Activated CD4-positive, CD25-positive, alpha-beta regulatory T cell treated with anti-CD3 and anti-CD28 coated beads, Interleukin-2, amount 50 U/mL, for 72 hours (primary cell): ENCODE measurements around the gene ST6GAL1.
"Not testable (repeated sequence)": the region's sequence is repeated elsewhere in the genome, so short reads cannot be mapped to it uniquely, and the experiment has no call there.

Source experiments
- DNase-seq: peaks from one replicate; pipeline ENCODE4 v3.0.0; 2021

ST6GAL1 gene

DNA sequence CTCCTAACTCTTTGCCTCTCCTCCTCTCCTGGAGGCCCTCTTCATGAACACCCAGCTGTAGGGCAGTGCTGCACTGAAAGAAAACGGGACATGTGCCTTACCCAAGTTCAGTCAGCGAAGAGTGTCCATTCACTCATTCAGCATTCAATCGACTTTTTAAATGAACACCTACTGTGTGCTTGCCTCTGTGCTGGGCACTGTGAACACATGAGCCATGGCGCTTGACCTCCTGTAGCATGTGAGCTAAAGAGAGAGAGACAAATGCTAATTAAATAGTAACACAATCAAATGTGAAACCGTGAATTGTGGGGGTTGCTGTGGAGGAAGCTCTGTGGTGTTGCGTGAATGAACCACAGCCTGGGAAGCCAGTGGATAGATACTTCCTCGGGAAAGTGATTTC is 43.4 kb downstream of the ST6GAL1 start:
- DNase-seq: no peak

DNA sequence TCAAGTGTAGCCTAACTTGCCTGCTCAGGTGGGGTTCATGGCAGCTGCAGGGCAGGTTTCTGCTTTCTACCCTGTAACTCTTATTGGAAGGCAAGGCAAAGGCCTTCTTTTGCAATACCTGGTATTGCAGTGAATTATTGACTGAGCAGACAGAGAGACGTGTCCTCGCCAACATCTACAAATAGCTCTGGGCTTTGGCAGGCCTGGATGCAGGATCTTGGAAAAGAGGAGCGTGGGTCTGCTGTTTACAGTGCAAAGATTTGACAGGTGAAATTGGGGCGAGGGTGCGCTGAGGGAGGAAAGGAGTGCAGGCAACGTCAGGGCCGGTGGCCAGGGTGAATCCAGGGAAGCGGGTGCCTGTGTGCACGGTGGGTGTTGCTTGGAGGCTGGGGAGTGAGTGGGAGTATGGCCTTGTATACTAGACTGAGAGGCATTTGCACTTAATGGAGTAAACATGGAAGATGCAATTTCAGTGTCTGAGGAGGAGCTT is 44.5 kb downstream of the ST6GAL1 start:
- no peak for DNase-seq

GRCh38 chr3:186975726-186976125 is 45.4 kb downstream of the ST6GAL1 start:
- DNase-seq: no peak

DNA sequence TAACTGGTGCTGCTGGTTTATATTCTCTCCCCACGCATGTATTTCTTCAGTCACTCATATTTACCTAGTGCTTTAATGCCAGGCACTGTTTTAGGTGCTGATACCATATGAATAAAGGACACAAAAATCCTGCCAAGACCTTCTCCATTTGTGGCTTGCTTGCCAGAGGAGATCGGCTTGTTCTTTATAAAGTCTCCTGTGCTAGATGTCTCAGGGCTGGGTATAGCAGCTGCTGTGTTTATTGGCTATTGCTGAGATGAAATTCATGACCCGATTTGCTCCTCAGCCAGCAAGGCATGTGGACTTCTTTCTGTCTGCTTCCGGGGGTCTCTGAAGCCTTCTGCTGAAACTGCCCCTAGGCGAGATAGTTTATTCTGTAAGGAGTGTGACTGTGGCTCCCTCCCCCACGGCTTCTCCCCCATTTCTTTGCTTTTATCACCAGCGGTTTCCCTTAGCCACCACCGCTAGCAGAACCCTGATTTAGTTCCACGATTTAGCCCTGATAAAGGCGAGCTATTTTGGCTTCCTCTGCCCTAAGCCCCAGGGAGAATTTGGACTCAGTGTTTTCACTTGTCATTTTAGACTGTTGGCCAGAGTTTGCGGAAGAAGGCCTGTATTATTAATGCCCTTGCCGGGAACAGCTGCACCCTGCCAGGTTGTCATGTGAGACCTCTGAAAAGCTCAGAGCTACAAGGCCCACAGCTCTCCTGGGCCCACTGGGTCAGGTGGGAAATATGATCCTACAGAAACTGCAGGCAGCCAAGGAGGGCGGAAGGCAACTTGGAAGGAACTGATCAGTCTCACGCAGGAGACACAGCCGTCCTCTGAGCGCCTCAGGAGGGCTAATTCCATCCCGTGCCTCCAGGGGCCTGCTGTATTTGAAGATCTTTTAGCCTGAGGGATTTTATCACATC is 46.8 kb downstream of the ST6GAL1 start:
- no peak for DNase-seq

DNA sequence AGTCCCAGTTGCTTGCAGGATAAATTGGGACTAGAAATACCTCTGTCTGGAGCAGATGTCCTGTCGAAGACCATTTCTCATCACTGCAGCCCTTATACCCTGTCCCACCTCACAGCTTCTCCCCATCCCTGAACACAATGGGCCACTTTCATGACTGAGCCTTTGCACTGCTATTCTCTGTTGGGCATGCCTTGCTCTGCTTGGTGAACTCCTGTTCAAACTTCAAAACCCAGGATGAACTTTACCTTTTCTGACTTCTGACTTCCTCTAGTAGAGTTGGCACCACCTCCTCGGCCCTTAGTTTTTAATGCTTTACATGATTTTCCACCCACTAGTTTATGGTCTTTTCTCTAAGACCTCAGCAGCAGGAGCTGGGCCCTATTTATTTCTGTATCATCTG is 48.4 kb downstream of the ST6GAL1 start:
- no peak for DNase-seq

DNA sequence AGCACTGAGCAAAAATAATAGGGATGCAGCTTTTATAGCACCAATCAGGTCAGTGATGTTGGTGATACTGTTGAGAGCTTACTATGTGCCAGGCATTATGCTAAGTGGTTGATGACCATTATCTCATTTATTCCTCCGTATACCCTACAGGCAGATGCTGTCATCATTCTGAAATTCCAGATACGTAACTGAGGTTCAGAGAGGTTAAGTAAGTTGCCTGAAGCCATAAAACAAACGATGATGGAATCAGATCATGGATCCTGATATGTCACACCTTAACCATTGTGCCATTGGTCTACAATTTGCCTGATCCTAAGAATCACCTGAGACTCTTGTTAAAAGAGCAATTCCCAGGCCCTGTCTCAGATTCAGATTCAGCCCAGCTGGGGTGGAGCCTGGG is 49.5 kb downstream of the ST6GAL1 start:
- no peak for DNase-seq

GRCh38 chr3:186980989-186981388 is 50.7 kb downstream of the ST6GAL1 start:
- DNase-seq: no peak

- no peak for DNase-seq
Observed at GRCh38 chr3:186983659-186984058, 53.3 kb downstream of the ST6GAL1 start.

DNA sequence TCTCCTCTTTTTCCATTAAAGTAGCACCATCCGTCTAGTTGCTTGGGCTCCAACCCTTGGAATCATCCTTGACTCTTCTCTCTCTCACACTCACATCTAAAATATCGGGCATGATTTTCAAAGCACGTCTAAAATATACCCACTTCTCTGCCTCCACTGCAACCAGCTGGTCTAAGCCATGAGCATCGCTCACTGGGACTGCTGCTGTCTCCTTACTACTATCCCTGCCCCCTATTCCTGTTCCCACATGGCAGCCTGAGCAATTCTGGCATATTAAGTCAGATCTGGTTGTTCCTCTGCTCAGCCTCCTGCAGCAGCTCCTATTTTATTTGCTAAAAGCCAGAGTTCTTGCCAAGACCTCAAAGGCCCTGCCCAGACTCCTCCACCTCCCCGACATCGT is 53.7 kb downstream of the ST6GAL1 start:
- no peak for DNase-seq

- DNase-seq: no peak
Observed at GRCh38 chr3:186985661-186986364, 55.5 kb downstream of the ST6GAL1 start.

- DNase-seq: no peak
Observed at GRCh38 chr3:186986406-186986805, 56.1 kb downstream of the ST6GAL1 start.

- no peak for DNase-seq
Observed at GRCh38 chr3:186986816-186987215, 56.5 kb downstream of the ST6GAL1 start.

GRCh38 chr3:186988806-186989205 is 58.5 kb downstream of the ST6GAL1 start:
- no peak for DNase-seq

DNA sequence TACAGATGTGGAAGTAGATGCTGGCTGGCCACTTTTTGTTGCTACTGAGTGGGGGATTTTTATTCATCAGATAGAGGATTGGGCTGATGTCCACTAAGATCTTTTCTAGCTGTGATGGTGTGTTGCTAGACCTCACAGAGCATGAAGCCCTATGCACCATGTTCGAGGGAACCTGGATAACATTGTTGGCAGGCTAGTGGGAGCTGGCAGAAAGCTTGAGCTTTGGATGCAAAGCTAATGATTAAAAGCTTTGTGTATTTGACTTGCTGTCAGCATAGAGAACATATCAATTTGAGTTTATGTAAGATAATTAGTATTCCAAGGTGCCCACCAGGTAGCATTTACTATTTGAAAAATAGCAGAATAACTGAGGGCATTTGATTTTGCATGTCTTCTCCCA is 59.1 kb downstream of the ST6GAL1 start:
- DNase-seq: no peak

DNA sequence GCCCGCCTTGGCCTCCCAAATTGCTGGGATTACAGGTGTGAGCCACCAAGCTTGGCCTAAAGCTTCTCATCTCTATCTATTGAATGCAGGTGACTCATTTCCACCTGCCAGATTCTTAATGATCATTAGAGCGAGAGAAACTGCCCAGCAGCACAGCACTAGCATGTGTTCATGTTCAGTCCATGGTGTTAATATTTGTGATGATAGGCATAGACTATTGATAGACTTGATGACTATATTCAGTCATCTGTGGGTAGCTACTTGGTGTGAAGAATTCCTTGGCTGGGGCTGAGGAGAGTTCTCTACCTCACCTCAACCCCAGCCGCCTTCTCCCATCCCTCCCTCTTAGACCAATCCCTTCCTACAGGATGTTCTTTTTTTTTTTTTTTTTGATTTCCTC is 60.0 kb downstream of the ST6GAL1 start:
- no peak for DNase-seq

GRCh38 chr3:186990878-186991308 is 60.6 kb downstream of the ST6GAL1 start:
- no peak for DNase-seq

- DNase-seq: no peak
Observed at GRCh38 chr3:186991470-186991869, 61.1 kb downstream of the ST6GAL1 start.

DNA sequence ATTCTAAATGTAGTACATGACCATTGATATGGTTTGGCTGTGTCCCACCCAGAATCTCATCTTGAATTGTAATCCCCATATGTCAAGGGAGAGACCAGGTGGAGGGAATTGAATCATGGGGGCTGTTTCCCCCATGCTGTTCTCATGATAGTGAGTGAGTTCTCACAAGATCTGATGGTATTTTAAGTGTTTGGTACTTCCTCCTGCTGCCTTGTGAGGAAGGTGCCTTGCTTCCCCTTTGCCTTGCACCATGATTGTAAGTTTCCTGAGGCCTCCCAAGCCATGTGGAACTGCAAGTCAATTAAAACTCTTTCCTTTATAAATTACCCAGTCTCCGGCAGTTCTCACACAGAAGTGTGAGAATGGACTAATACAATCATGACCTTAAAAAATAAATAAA is 61.8 kb downstream of the ST6GAL1 start:
- not testable (repeated sequence) for DNase-seq

DNA sequence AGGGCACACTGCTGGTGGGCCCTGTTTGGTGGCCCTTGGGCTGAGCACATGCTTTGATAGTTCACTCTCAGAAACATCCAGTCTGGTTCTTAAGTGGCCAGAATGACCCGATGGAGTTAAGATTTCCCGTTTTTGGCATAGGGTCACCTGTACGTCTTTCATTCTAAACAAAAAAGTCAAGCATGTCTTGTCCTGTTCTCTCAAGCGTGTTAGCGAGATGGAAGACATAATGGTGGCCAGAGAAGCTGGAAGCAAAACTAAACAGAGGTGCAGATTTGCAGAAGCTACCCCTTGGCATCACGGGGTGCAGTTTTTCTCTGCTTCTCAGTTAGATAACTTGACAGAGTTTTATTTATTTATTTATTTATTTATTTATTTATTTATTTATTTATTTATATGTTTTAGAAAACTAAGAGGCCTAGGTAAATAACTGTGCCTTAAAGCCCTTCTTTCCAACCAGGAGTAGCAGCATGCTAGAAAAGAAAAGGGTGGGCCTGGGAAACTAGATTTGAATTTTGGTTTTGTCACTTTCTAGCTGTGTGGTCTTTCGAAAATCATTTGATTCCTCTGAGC is 63.0 kb downstream of the ST6GAL1 start:
- no peak for DNase-seq

DNA sequence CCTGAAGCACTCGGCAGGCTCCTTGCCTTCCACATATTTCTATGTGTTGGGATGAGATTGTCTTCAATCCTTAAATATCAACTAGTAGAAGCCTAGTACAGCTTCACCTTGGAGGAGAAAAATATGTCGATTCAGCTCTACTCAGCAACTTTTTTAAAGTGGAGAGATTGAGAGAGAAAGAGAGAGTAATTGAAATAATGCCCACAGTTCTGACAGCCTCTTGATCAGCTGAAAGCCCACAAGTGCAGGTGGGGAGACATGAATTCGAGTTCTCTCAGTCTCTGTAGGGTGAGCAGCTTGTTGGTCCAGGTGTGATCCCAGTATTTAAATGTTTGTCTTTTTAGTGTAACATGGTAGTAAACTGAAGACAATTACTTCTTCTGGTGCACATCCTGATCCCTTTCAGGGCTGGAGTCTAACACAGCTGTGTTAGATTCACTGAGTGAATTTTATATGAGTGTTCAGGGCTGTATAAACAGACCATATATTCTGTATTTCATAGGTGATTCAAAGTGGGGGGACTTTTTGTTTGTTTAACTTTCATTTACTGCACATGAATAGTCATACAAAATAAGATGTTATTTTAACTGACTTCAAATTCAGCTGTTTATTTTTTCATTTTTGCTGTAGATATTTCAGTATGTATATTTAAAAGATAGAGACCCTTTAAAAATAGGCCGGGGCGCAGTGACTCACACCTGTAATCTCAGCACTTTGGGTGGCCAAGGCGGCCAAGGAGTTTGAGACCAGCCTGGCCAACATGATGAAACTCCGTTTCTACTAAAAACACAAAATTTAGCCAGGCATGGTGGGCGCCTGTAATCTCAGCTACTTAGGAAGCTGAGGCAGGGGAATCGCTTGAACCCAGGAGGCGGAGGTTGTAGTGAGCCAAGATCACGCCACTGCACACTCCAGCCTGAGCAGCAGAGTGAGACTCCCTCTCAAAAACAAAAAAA is 64.0 kb downstream of the ST6GAL1 start:
- no peak for DNase-seq

GRCh38 chr3:186996356-186996755 is 66.0 kb downstream of the ST6GAL1 start:
- DNase-seq: no peak

GRCh38 chr3:186997061-186997460 is 66.7 kb downstream of the ST6GAL1 start:
- no peak for DNase-seq
